NCI-H524 (cell line): ENCODE measurements around the gene AMER2.

Experiments
- DNase-seq, 2 experiments: peaks; one replicate each; lab custom pipeline; 2025; lab: John Stamatoyannopoulos, UW

Gene AMER2

DNA sequence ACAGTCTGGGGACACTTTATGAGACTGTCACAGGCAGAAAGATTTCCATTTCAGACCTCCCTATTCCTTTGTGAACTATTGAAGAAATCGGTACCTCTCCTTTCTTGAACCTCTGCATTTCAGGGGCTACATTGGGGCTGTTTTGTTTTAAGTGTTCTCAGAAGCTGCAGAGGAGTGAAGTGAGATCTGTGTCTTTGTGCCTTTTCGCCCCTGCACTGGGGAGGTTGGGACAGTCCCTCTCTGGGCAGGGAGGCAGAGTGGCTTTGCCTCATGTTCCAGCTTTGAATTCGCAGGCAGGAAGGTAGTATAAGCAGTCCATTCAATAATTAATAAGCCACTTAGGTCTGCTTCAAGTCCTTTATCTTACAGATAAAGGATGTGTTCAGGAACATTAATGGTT, 9.5 kb upstream of the AMER2 start:
- DNase-seq = peak; percentile 58 to 74

DNA sequence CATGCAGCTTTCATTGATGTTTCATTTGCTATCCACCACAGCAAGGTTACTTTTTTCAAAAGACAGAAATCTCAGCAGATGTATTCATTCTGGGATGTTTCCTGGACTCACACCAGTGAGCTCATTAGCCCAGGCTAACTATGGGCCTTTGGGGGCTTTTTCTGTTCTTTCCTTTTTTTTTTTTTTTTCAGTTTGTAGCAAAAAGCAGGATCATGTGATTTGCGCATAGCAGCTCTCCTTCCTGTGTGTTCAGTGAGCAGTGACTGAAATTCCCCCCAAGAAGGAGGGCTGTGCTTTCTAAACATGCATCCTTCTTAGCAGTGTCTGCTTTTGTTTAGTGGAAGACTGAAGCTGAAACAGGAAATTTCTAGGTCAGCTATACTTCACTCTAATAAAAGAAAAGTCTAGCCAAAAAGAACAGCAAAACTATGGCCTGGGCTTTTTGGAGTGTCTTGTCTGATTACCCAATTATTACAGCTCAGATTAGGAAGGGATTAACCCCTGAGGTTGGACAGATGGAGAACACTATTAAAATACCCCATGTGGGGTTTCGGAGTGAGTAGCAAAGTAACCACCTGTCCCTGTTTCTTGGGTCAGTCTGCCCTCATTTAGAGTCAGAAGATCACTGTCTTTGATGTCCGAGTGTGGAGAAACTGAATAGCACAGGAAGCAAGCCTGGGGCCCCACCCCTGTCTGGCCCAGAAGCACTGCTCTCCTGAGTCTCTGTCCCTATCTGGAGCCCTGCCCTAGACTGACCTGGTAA, 8.9 kb upstream of the AMER2 start:
- peak; percentile 96 to 99 for DNase-seq

DNA sequence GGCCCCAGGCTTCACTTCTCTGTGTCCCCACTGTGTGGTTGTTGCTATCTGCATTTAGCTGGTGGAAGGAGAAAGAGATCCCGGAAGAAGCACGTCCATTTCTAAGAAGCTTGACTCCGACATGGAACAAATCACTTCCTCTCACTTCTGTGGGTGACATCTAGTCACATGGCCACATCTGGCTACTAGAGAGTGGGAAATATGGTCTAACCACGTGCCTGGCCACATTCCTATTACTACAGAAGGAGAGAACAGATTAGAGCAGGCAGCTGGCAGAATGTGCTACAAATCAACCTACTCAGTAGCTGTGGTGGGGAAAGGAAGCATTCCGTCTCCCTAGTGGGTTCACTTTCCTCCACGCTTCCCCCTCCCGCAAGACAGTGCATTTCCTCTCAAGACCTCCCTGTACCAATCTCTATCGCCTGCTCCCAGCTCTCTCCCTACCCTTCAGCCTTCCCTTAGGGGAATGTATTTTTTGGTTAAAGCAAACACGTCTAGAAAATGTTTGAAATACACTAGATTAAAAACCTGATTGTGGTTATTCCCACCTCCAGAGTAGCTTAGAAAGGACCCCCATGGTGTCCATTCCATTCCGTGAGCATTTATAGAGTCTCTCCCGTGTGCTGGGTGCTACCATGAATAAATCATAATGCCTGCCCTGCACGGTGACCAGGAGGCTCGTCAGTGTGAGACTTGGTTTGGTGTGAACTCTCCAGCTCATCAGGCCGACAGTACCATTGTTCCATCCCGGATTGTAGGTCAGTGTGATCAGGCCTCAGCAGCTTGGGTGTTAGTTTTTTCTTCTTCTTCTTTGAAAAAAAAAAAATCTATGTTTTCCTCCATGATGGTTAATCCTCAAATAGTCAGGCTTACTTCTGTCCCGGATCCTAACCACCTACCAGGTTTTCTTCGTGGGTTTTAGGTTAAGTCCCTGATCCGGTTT, 8.0 kb upstream of the AMER2 start:
- DNase-seq = peak; percentile 68 to 80

DNA sequence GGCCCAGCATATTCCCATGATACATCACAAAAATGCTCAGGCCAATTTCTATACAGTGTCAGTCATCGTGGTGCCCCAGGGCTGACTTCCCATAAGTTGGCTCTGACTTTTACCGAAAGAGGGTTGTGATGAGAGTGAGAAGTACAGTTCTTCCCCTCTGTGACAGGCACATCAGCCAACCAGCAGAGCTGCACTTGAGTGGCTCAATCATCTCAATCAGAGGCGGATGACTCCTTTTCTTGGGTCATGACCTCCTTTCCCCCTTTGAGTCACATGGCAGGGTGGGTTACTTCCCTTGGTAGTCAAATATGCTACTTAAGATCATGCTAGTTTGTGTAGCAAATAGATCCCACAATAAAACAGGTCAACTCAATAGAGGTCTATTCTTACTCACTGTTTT, 6.9 kb upstream of the AMER2 start:
- DNase-seq = no peak

DNA sequence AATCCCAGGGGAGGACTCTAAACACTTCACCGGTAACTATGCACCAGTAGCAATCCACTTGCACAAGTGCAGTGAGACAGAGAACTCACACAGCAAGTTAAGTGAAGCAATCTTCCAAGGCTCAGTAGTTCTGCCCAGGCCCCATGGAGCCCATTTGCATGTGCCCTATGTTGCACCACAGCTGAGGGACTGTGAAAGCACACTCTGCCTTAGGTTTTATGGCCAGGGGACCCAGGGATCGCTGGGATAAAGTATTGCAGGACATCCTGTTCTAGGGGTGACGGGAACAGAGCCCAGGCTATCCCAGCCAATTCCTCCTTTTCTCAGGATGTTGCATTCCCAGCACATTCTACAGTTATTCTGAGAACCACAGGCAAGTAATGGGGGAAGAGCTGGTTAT, 6.0 kb upstream of the AMER2 start:
- no peak for DNase-seq

DNA sequence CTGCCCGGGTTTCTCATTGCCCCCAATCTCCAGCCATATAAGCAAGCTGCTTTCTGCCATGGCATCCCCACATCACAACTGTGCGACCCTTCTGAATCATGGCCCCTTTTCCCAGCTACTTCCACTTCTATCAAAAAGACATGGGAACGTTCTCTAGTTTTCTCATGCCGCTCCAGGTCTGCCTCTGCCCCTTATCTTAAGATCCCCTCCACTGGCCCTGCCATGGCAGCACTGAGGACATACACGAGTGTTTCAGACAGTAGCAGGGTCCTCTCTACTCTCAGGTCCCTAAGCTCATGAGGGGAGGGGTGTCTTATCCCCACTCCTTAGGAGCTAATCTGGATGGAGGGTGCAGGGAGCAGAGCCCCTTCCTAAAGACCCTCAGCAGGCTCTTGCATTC, 5.5 kb upstream of the AMER2 start:
- no peak for DNase-seq

DNA sequence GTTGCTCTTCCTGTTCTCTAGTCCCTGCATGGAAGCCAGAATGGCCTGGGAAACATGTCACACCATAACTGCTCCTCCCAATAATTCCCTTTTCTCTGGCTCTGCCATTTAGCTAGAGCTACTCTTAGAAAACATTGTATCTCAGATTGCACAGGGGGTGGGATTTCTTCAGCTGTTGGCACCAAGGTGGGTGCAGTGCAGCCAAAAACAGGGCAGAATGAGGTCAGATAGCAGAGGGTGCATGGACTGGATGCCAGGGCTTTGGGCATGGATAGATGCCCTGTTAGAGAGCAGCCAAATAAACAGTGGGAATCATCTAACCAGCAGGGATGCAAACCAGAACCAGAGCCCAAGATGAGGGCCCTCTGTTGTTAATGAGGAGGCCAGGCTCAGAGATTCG, 4.9 kb upstream of the AMER2 start:
- DNase-seq = no peak

DNA sequence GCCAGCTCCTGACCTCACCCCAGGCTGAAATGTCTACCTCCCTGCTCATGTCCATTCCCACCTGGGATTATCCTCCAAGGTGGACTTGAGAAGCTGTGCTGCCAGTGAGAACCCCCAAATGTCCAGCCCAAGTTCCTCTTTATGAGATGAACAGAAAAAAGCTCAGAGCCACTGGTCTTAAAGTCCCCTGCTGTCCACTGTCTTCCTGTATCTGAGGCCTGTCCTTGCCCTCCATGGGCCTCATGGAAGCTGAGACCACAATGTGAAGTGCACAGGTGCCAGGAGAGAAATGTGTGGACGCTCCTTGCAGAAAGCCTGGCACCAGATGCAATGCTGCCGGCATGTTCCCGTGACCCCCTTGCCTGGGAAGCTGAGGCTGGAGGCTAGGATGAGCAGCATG, 3.3 kb upstream of the AMER2 start:
- DNase-seq = no peak

DNA sequence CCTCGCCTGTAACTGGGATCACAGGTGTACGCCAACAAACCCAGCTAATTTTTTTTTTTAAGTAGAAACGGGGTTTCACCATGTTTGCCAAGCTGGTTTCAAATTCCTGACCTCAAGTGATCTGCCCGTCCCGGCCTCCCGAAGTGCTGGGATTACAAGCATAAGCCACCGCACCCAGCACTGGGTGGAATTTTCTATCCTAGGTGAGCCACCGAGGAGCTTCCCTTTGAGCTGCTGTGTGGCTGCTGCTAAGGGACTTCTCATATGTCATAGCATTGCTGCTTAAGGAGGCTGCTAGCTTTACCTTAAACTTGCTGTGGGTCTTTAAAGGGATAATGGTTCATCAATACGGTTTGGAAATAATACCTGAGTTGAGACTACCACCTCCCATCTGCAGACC, 2.9 kb upstream of the AMER2 start:
- DNase-seq = no peak

DNA sequence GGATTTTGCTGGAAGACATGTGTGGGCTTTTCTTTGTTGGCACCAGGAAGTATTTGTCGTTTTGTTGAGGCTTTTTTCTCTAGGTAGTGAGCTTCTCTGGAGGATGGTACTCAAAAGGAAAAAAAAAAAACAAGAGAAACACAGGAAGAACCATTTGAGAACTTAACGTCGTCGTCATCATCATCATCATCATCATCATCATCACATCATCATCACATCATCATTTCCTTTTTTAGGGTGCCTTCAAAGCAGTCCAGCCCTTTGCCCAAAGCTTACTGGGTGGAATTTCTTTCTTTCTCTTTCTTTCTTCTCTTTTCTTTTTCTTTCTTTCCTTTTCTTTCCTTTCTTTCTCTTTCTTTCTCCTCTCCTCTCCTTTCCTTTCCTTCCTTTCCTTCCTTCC, 2.2 kb upstream of the AMER2 start:
- no peak for DNase-seq

DNA sequence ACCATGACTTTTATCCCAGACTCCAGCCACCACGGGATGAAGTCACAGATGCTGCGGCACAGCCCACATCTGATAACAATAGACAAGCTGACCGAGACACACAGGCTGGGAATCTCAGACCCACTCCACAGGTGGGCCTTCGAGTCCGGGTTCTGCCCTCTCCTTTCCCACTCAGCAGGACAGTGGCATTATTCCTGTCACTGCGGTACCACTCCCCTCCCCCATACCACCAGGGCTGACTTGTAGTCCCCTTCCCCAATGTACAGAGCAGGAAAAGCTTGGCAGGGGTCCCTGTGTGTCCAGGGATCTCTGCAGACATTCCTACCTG, 179 bp upstream of the AMER2 start:
- DNase-seq = no peak

DNA sequence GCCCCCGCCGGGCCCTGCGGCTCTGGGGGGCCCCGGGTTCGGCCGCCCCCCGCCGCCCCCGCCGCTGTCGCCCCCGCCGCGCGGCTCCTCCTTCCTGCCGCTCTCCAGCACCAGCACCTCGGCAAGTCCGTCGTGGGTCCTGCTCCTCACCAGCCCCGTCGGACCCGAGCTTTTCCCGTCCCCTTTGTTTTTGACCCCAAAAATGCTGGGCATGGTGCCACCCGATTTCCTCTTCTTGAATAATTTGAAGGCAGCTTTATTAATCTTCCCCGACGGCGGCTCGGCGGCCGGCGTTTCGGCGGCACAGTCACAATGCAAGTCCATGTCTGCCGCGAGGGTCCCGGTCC, 945 bp downstream of the AMER2 start:
- DNase-seq = no peak

DNA sequence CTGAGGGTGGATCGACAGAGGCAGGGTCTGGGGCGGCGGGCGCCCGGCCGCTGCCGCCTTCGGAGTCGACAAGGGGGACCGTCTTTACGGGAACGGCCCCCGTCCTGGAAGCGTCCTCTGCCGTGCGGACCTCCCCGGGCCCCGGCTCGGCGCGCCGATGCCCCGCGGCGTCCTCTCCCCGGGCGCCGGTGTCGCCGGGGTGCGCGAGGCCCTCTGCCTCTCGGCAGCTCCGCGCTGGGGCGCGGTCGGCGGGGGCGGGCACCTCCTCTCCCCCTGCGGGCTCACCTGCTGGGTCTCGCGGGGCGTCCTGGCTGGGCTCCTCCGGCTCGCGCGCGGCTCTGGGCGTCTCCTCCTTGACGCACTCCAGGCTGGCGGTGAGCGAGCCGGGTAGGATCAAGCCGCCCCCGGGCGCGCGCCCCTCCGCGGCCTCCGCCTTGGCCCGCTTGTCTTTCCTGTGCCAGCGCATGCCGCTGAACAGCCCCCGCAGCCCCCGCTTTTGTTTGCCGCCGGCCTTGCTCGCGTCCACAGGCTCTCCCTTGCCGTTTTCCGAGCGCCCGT, 1.5 kb downstream of the AMER2 start:
- DNase-seq = peak in 1 of 2 experiments; percentile 58

DNA sequence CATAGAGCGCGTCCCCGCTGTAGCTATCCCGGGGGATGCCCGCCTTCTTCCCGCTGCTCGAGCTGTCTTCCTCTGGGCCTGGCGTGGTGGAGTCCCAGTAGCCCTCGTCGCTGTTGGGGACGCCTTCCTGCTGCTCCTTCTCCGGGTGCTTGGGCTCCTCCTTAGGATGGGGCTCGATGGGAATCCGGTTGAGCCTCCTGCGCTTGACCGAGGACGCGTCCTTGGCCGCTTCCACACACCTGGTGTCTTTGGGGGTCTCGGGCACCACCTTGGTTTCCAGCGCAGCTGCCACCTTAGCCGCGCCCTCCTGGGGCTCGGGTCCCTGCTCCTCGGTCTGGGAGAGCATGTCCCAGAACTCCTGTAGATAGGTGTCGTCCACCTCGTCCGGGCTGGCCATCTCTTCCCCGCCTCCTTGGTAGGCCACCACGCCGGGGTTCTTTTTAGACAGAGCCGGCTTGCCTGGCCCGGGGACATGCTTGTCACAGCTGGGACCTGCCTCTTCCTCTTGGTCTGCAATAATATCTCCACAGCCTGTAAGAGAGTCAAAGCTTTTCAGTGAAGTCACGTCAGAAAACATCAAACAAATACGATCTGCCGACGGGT, 2.0 kb downstream of the AMER2 start:
- DNase-seq = peak in 1 of 2 experiments; percentile 52

DNA sequence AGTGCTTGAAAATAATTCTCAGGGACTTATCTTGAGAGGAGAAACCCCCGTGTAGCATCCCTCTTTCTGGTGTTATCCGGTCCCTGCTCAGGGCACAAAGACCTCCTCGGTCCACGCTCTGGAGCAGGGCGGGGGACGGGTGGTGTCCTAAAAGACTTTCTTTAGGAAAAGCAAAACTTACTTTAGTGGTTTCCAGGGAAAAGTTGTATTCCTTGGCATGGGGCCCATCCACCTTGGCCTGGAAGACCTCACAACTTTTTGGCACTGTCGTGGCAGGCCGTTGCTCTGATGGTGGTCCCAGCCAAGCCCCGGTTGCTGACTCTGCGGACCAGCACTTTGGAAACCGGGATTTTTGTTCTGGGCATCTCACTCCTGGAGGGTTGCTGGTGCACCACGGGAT, 2.7 kb downstream of the AMER2 start:
- DNase-seq = no peak

DNA sequence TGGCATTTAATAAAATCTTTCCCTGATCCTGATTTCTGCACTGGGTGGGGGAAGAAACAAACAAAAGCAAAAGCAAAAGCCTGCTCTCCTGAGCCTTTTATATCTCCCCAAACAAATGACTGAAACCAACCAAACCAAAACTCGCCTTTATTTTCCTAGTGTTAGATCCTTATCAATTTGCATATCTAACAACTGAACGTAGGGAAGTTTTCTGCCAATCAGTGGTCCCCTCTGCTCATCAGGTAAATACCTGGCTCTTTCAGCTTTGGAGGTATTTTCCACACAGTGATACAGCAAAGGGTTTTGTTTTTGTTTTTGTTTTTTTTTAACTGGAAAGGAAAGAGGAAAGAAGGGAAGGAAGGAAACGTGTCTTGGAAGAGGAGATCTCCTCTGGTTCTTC, 3.3 kb downstream of the AMER2 start:
- no peak for DNase-seq

DNA sequence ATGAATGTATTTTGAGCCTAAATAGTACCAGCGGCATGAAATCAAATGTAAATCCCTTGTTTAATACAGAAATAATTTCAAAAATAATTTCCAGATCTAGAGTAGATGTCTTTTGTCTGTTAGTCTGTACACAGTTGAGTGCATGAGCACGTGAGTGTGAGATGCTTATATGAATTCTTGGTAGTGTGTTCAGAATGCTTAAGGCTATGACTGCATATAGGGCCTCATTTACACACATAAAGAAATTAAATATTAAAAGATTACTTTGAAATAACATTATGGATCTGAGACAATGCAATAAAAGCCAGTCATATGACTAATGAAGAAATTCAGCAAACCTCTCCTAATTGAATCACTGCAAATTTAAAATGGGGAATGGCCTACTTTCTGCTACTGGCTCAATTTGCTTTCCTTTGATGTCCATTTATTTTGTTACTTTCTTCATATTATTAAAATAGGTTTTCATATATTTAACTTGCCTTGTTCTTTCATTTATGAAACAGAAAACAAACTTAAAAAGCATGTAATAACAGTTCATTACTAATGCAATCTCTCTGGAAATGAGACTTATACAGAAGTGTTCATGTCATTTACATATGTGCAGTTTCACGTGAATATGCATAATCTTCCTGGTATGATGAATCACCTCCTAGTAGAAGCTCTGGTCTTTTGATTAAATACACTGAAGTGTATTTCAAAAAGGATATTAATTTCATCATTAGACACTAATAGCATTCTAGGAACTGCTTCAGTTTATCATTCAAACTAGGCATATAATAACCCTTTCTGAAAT, 4.5 kb downstream of the AMER2 start:
- peak in 1 of 2 experiments; percentile 35 for DNase-seq

DNA sequence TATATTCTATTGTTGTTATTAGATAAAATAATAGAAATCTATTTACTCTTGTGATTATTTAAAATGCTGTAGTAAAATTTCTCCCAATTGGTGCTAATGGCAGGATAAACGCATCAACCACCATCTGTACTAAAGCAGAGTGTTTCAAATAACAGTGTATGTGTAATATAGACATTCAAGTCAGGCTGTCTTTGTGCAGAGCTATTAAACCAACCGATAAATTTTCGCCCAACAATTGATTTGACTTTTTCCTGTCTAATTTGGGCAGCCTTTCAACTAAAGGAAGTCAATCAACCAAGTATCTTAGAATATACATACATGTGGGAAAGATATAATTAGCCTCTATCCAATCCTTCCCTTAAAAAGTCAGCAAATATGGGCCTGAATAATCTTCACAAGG, 5.8 kb downstream of the AMER2 start:
- peak in 1 of 2 experiments; percentile 22 for DNase-seq

DNA sequence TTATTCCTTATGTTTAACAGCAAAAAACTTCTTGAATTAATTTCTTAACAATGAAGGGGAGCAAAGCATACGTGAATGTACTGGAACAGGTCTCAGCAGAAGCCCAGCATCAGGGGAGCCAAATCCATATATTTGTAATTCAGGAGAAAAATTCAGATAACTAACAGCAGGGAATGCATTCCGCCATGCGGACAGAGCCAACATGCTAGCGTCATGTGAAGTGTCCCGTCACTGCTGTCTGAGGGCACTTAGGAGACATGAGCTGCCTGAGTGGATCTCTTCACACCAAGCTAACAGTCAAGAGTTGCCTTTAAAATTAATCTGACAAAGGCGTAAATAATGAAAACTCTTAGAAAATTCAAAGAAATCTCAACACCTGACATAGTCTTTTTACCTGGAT, 6.4 kb downstream of the AMER2 start:
- DNase-seq = peak; percentile 31 to 72

DNA sequence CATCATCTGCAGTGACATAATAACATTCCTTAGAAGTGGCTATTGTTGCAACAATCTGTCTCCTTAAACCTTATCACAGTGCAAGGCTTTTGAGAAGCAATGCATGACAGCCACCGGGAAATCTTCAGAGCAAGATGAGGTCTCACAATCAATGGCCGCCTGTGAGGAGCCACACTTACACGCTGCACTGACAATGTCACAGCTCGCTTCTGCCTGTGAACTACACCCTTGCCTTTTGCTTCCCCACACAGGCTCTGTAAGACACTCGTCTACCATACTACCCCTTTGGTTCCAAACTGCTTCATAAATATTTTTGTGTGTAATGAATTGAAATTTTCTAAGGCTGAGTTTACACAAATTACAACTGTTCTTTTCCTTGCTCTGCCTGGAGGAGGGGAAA, 6.9 kb downstream of the AMER2 start:
- peak; percentile 80 to 87 for DNase-seq

DNA sequence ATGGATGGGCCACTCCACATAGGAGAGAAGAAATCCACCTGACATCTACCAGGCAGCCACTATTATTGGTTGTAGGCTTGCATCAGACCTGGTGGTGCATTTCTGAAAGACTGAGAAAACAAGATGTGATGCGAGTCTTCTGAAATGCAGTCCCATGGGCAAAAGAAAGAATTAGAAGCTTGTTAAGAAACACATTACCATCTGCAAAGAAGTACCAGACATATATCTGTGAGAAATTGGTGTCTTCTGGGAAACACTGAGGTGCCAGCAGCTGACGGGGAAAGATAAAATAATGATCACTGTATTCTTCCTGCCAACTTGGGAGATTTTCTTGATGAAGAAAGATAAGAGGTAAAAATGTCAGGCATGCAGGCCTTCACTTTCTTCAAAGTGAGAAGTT, 14.4 kb downstream of the AMER2 start:
- no peak for DNase-seq

DNA sequence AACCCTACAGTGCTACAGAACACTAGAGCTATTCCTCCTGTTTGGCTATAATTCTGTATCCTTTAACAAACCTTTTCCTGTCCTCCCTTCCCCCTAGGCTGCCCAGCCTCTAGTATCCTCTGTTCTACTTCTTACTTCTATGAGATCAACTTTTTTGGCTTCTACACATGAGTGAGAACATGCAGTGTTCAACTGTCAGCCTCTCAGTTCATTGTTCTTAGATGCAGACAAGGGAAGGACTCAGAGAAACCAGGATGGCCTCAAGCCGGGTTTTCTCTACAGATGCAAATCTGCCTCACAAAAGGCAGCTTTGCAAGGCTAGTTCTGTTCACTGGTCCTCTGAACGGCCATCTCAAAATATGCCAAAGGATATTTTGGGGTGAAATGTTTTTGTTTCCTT, 18.4 kb downstream of the AMER2 start:
- no peak for DNase-seq
